MM.1S (cell line): ENCODE results near the gene NNT.
A peak's percentile ranks its signal among the peaks of the same experiment; 100 is the strongest.

Source experiments
- DNase-seq: peaks from one replicate; pipeline ENCODE4 v3.0.0-alpha.2; 2015
- H2AFZ ChIP-seq: fragments of 300-600 bp; sonication (generic); 2 replicates; pipeline ENCODE4 v1.6.0; 2016; ENCODE audit warnings: antibody characterized with exemption, low read length
- H3F3A ChIP-seq: fragments of 300-600 bp; sonication (generic); 2 replicates; pipeline ENCODE4 v1.6.1; 2016; ENCODE audit warnings: mild to moderate bottlenecking, antibody characterized with exemption, low read length, moderate library complexity, mixed read lengths; ENCODE audit not compliant: insufficient read depth
- H3K27ac ChIP-seq: fragments of 300-600 bp; sonication (generic); 2 replicates; pipeline ENCODE4 v1.5.1; 2016; ENCODE audit warnings: mild to moderate bottlenecking, low read length
- H3K27me3 ChIP-seq: fragments of 300-600 bp; sonication (generic); replicated peaks from 2 replicates; pipeline ENCODE4 v1.6.0; 2016; ENCODE audit warnings: low read length; ENCODE audit not compliant: insufficient read depth
- H3K36me3 ChIP-seq: fragments of 300-600 bp; sonication (generic); replicated peaks from 2 replicates; pipeline ENCODE4 v1.6.1; 2016; ENCODE audit warnings: mild to moderate bottlenecking, low read length, mixed read lengths; ENCODE audit not compliant: insufficient read depth
- H3K4me1 ChIP-seq: fragments of 300-600 bp; sonication (generic); 2 replicates; pipeline ENCODE4 v1.6.1; 2016; ENCODE audit warnings: low read length, mixed read lengths
- H3K4me2 ChIP-seq: fragments of 300-600 bp; sonication (generic); 2 replicates; pipeline ENCODE4 v1.6.0; 2016; ENCODE audit warnings: low read depth, low read length
- H3K4me3 ChIP-seq: fragments of 300-600 bp; sonication (generic); 2 replicates; pipeline ENCODE4 v1.5.1; 2016; ENCODE audit warnings: low read length, mixed read lengths
- H3K79me2 ChIP-seq: fragments of 300-600 bp; sonication (generic); 2 replicates; pipeline ENCODE4 v1.6.1; 2016; ENCODE audit warnings: mixed run types, low read length, mixed read lengths
- H3K9ac ChIP-seq: fragments of 300-600 bp; sonication (generic); 2 replicates; pipeline ENCODE4 v1.6.1; 2016; ENCODE audit warnings: low read length, mixed read lengths
- H3K9me2 ChIP-seq: fragments of 300-600 bp; sonication (generic); replicated peaks from 2 replicates; pipeline ENCODE4 v1.6.1; 2016; ENCODE audit warnings: mild to moderate bottlenecking, low read length, mixed read lengths; ENCODE audit not compliant: insufficient read depth
- H3K9me3 ChIP-seq: fragments of 300-600 bp; sonication (generic); replicated peaks from 2 replicates; pipeline ENCODE4 v1.6.1; 2016; ENCODE audit warnings: mild to moderate bottlenecking, low read length, mixed read lengths; ENCODE audit not compliant: insufficient read depth
- H4K20me1 ChIP-seq: fragments of 300-600 bp; sonication (generic); 2 replicates; pipeline ENCODE4 v1.6.1; 2016; ENCODE audit warnings: mild to moderate bottlenecking, low read length, moderate library complexity, mixed read lengths; ENCODE audit not compliant: insufficient read depth
- EZH2 ChIP-seq: fragments of 300-600 bp; sonication (generic); optimal IDR thresholded peaks from 2 replicates; pipeline ENCODE3; 2017; ENCODE audit warnings: low read depth, mild to moderate bottlenecking, antibody characterized with exemption, low read length, mixed read lengths
- EZH2phosphoT487 ChIP-seq: fragments of 300-600 bp; sonication (generic); IDR thresholded peaks from 2 replicates; pipeline ENCODE4 v1.6.1; 2018; ENCODE audit warnings: antibody characterized with exemption, low read length
- TF ChIP-seq, protein P1 (sequence below): fragments of 300-600 bp; sonication (generic); IDR thresholded peaks from 2 replicates; pipeline ENCODE4 v1.5.1; 2016; ENCODE audit warnings: antibody characterized with exemption, low read length, mixed read lengths

NNT gene

DNA sequence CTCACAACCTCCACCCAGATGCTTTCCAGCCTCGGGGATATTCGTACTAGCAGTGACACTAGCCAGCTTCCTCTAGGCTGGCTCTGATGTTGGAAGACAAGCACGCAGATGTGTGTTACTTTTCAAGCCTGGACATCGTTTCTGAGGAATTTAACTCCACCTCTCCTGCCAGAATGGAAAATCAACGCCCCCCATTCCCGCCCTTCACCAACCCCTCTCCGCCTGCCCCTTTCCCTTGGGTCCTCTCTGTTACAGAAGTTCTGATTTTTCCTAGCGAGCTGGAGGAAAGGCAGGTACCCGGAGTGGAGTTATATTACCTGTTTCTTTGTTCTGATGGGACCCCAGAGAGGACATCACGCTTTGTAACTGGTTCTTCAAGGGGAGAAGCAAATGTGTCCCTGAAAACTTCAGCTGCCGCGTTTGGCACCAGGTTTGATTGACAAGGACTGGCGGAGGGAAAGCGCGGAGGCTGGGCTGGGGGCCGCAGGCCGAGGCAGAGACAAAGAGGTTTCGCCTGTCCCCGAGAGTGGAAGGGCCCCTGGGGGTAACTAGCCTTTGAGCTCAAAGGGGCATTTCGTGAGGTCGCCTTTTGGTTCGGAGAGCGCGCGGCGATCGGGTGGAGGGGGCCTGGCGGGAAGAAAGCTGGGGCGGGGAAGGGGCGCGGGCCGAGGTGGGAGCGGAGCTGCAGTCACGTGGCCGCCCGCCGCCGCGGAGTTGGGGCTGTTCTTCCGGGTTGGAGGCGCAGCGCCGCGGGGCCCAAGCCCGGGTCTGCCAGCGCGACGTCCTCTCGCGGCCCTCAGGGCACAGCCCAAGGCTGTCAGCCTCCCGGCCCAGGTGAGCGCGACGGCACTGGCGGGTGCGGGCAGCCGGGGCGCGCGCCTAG, at the start of gene NNT:
NNT (plus strand) TSS at position 720 of the 883 bp plus-strand sequence. CDS start 6,016 bp downstream, outside the sequence.
- Histone ChIP-seq H3K79me2 (peaks cover 88% of the 10 kb centered on the region), H3K27ac (peak within 1 kb of the TSS; percentile 97), H2AFZ (peak within 1 kb of the TSS; percentile 75), H3K36me3 (peaks cover 3% of the 10 kb centered on the region; the same call in 1 of the 2 replicates), H3K9me2 (no peaks in the 10 kb centered on the region), H3K27me3 (no peaks in the 10 kb centered on the region), H3K9me3 (no peaks in the 10 kb centered on the region), H3K9ac (peak within 1 kb of the TSS; percentile 94), H3K4me1 (peaks cover 23% of the 10 kb centered on the region), H4K20me1 (no peaks in the 10 kb centered on the region), H3K4me3 (peak within 1 kb of the TSS; percentile 88), H3F3A (peaks cover 25% of the 10 kb centered on the region), H3K4me2 (peak within 1 kb of the TSS; percentile 91)
- TF ChIP-seq, protein P1, sequence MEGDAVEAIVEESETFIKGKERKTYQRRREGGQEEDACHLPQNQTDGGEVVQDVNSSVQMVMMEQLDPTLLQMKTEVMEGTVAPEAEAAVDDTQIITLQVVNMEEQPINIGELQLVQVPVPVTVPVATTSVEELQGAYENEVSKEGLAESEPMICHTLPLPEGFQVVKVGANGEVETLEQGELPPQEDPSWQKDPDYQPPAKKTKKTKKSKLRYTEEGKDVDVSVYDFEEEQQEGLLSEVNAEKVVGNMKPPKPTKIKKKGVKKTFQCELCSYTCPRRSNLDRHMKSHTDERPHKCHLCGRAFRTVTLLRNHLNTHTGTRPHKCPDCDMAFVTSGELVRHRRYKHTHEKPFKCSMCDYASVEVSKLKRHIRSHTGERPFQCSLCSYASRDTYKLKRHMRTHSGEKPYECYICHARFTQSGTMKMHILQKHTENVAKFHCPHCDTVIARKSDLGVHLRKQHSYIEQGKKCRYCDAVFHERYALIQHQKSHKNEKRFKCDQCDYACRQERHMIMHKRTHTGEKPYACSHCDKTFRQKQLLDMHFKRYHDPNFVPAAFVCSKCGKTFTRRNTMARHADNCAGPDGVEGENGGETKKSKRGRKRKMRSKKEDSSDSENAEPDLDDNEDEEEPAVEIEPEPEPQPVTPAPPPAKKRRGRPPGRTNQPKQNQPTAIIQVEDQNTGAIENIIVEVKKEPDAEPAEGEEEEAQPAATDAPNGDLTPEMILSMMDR: no peak
- no peak for TF ChIP-seq EZH2
- TF ChIP-seq EZH2phosphoT487: no peak
- peak; percentile 76 for DNase-seq

DNA sequence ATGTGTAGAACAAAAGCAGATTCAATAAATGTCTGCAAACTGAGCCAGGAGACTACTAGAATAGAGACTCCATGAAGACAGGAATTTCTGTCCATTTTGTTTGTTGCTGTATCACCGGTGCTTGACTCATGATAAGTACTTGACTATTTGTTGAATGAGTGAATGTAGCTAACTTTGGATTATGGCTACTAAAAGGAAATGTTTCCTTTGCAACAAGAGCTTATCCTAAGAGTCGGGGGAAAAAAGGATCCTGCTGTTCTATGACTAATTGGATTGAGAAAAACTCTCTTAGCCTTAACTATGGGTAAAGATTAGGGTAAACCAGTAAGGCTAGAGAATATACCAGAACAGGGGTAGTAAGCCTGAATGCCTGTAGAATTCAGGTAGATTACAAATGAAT, 49.6 kb upstream of the NNT start:
- peaks cover 70% of the 10 kb centered on the region for H3K79me2 ChIP-seq
- DNase-seq: no peak
- H4K20me1 ChIP-seq: no peaks in the 10 kb centered on the region
- H3K27ac ChIP-seq: no peak overlapping the region
- no peak overlapping the region for H2AFZ ChIP-seq
- no peak for TF ChIP-seq EZH2phosphoT487
- TF ChIP-seq, protein P1: no peak
- TF ChIP-seq EZH2: no peak
- H3K4me2 ChIP-seq: no peak overlapping the region
- no peak overlapping the region for H3K9ac ChIP-seq
- H3K4me1 ChIP-seq: peaks cover 13% of the 10 kb centered on the region
- H3K9me2 ChIP-seq: no peaks in the 10 kb centered on the region
- no peaks in the 10 kb centered on the region for H3K27me3 ChIP-seq
- H3F3A ChIP-seq: peaks cover 9% of the 10 kb centered on the region; the same call in 1 of the 2 replicates
- no peaks in the 10 kb centered on the region for H3K36me3 ChIP-seq
- no peak overlapping the region for H3K4me3 ChIP-seq
- H3K9me3 ChIP-seq: no peaks in the 10 kb centered on the region

DNA sequence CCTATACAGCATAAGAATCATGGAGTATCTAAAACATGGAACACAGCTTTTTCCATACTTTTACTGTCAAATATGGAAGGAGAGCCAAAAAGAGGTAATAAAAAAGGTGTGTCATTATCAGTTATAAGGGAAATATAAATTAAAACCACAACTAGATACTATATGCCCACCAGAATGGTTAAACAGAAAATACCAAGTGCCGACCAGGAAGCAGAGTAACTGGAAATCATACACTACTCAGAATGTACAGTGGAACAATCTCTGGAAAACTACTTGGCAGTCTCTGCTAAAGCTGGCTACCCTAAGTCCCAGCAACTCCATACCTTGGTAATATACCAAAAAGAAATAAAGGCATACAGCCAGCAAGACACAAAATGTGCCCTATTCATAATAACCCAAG, 48.5 kb upstream of the NNT start:
- peak overlapping the region; percentile 75; the same call in 1 of the 2 replicates for H3K4me2 ChIP-seq
- no peak overlapping the region for H3K27ac ChIP-seq
- H3K9ac ChIP-seq: no peak overlapping the region
- H3K27me3 ChIP-seq: no peaks in the 10 kb centered on the region
- H3K9me3 ChIP-seq: no peaks in the 10 kb centered on the region
- no peaks in the 10 kb centered on the region for H3K36me3 ChIP-seq
- no peak overlapping the region for H3K4me3 ChIP-seq
- no peaks in the 10 kb centered on the region for H4K20me1 ChIP-seq
- peaks cover 9% of the 10 kb centered on the region; the same call in 1 of the 2 replicates for H3F3A ChIP-seq
- peaks cover 13% of the 10 kb centered on the region for H3K4me1 ChIP-seq
- peaks cover 66% of the 10 kb centered on the region for H3K79me2 ChIP-seq
- H3K9me2 ChIP-seq: no peaks in the 10 kb centered on the region
- no peak for TF ChIP-seq EZH2
- DNase-seq: no peak
- no peak overlapping the region for H2AFZ ChIP-seq
